ENCODE measurements around the gene PFDN1.
"Not testable (repeated sequence)": the region's sequence is repeated elsewhere in the genome, so short reads cannot be mapped to it uniquely, and the experiment has no call there.

Gene PFDN1, protein sequence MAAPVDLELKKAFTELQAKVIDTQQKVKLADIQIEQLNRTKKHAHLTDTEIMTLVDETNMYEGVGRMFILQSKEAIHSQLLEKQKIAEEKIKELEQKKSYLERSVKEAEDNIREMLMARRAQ

DNA sequence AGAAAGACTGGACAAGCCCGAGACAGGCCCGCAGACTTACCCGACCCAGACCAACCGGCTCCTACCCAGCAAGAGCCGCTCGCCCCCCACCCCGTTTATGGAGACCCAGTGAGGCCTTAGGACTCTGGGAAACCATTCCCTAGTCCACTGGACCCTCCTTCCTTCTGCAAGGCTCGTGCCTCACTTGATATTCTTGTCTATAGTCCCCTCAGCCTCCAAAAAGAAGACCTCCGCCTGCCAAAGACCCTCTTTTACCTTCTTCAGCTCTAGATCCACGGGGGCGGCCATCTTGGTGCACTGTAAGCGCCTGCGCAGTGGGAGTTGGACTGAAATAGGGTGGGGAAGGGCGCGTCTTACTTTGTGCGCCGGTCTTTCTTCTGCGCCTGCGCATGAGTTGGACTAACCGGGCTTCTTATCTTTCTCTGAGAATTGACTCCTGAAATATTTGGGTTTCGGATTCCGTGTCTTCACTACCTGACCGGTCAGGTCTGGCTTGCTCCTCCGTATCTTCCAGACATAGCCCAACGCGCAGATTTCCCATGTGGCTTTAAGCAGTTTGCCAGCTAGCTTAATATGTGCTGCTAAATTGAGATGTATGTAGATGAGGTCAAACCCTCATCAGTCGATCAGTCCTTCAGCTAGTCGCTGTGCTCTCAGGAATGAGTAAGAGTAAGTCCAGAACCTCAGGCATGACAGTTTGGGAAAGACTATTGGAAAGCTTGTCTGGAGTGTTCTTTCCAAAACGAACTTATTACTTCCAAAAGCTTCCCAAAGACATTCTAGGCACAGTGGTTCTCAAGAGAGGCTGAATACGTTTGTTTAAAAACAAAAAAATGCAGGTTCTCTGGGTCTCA is at the start of gene PFDN1:
PFDN1 (minus strand) TSS at position 316 of the 854 bp plus-strand sequence; CDS start at position 288, 28 bp downstream.
- peak; percentile 85 for DNase-seq

DNA sequence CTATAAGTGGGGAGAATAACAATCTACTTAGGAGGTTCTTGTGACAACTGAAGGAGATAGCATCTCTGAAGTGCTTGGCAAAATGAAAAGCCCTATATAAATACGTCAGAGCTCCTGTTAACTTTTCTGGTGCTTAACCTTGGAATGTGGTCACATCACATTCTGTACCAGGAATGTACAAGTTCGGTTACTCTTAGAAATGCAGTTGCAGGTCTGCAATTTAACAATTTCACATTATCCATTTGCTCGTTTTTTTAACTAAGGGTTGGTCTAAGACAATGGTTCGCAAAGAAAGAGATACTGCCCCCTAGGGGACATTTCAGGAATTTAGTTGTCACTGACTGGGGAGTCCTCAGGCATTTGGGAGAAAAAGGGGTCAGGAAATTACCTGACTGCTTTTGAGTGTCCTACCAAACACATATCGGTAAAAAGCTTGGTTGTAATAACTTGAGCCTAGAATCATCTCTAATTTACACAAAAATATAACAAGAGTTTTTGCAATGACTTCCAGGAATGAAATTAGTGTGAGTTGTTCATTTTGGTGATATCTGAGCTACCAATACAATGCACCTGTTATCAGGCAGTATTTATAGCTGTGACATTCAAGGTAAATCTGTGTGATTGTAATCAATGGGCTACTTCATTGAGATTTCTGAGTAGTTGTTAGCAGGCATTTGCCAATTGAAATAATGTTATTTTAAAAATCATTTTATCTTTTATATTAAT is 48.9 kb upstream of the PFDN1 start:
- no peak for DNase-seq

DNA sequence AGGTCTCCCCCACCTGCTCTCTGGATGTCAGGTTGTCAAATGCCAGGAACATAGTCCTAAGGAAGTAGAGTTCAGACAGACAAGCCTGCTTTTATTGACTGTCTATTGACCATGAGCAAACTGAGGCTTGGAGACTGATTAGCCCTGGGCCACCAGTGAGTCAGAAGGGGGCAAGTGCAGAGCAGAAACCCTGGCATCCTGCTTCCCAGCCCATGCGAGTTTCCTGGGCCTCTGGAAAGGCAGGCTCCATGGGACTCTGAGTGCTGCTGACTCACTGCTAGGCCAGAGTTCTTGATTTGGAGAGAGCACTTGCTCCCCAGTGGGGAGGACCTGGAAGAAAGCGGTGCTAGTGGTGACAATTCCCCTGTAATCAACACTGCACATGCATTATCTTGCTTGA is 46.3 kb upstream of the PFDN1 start:
- no peak for DNase-seq

DNA sequence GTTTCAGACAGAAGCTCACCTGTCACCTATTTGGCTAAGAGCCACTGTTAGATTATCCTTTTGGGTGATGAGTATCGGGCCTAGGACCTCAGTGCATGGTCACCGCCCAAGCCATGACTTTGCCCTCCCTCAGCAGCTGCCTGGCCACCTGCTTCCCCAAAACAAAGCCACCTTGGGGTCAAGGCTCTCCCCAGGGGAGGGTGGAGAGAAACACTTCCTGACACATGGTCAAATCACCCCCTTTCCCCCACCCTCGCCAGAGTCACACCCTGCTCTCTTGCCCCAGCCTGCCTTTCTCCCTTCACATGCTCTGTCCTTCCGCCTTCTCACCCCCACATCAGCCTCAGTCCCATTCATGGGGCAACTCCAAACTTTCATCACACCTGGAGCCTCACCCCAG is 45.2 kb upstream of the PFDN1 start:
- no peak for DNase-seq

DNA sequence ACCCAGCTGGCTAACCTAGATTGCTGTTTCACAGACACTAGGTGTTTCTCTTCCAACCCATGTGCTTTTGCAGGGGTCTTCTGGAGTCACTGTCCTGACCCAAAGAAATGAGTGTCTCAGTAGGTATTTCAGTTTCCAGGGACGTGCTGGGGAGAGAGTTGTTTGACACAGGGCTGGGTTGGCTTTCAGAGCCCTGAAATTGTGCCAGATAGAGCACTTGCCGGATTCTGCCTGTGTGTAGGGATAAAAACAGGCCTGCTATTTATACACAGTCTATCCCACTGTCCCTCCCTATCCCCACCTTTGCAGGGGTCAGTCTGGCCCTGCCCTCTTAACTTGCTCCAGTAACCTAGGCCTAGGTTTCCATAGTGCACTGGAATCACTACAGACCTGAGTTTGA is 44.5 kb upstream of the PFDN1 start:
- no peak for DNase-seq

DNA sequence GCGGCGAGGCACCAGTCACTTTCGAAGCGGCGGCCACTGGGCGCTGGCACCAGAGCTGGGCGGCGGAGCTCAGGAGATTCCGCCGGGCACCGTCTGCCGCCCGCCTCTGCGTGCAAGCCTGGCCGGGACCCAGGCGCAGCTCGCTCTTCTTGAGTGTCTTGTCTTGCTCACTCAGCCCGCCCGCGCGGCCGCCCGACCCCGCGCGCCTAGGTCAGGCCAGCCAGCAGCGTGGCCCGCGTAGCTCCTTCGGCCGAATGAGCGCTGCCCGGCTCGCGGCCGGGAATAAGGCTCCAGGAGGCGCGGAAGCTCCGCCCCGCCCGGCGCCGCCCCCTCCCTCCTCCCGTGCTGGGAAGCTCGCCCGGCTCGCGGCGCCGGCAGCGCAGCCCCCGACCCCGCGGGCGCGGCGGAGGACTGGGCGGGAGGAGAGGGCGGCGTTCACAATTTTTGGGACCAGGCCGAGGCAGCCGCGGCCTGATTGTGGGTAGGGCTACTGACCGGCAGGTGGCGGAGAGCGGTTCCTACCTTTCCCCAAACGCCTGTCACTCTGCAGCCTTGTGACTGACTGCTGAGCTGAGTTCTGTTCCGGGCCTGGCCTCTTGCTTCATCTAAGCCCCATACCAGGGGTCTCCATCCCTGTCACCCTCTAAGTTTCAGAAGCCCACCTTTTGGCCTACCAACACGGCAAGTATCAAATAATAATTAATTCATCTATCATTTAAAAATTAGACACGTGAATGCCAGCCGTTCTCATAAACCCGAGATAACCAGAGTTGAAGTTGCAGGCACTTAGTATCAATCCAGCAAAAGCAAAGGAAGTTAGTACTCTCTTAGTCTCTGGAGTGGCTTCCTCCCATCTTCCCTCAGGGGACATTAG is 43.7 kb upstream of the PFDN1 start, which contains the start of gene HBEGF:
HBEGF (minus strand) TSS at position 256 of the 874 bp plus-strand sequence. CDS start 275 bp downstream, outside the sequence.
- DNase-seq, result peak; percentile 71

DNA sequence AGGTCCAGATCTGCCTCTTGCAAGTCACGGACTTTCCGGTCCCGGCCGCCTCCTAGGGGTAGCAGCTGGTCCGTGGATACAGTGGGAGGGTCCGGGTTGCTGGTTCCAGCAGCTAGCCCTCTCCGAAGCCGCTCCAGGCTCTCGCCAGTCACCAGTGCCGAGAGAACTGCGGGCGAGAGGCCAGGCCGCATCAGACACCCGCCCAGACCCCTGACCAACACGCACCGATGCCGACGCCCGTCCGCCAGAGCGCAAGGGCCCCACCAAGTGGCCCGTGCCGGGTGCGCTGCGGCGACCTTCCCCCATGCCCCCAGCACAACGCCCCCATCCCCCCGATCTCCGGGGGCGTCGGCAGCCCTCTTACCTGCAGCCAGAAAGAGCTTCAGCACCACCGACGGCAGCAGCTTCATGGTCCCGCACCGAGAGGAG is 43.0 kb upstream of the PFDN1 start:
- peak; percentile 27 for DNase-seq

DNA sequence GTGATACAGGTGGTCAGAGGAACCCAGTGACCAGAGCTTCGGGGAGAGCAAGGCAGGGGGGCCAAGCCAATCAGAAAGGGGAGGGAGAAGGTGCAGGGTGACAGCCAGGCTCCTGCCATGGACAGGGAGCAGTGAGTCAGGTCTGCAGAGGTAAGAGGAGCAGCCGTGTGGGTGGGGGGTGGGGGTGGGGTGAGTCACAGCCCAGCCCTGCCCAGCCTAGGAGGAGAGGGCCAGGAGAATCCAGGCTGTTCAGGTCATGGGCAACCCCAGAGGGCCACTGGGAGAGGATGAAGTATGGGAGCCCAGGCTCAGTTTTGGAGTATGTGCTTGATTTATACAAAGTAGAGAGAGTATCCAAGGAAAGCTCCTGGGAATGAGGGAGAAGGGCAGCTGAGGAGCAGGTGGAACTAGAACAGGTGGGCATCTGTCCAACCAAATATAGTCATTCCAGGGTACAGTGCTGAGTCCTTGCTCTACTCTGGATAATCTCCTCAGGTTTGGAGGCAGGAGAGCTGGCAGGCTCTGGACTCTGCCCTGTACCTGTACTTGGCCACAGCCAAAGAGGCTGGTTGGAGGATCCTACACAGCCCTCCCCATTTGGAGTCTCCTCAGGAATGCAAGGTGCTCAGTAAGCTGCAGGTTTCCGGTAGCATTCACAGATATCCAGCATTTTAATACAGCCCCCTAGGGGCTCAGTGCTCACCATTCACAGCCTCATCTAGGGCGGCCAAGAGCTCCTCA is 42.0 kb upstream of the PFDN1 start:
- no peak for DNase-seq

DNA sequence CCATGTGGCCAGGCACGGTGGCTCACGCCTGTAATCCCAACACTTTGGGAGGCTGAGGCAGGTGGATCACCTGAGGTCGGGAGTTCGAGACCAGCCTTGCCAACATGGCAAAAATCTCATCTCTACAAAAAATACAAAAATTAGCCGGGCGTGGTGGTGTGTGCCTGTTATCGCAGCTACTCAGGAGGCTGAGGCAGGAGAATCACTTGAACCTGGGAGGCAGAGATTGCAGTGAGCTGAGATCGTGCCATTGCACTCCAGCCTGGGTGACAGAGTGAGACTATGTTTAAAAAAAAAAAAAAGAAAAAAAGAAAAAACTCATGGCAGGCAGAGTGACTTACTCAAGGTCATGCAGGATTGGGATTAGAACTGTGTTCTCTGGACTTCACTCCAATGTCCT is 40.9 kb upstream of the PFDN1 start:
- not testable (repeated sequence) for DNase-seq

DNA sequence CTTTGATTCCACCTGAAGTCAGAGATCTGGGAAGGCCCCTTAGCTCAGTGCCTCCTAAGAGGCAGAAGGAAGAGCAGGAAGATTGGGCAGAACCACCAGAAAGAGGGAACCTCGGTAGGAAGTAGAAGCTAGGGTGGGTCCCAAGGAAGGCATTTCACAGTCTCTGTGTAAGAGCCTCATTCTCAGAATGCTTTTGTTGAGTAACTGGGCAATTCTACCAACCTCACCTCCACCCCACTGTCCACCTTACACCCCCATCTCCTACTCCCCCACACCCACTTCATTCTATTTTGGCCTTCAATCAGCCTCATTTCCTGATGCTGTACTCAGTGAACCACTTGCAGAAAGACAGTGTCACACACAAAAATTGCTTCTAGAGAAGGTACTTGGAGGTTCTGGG is 40.0 kb upstream of the PFDN1 start:
- no peak for DNase-seq

DNA sequence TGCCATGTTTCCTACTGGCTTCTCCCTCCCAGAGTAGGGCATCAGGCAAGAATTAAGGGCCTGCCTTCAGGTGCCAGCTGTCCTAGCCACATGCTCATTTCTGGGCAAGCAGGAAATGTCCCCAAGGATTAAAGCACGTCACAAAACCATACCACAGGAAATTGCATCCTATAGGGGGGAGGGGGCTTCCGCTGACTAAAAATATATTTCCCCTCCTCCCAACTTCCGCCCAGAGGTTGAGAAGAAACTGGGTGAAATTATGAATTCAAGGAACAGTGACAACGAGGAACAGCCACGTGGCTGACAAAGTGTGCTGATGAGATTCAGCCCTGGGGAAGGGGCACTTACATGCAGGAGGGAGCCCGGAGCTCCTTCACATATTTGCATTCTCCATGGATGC is 39.4 kb upstream of the PFDN1 start:
- no peak for DNase-seq

DNA sequence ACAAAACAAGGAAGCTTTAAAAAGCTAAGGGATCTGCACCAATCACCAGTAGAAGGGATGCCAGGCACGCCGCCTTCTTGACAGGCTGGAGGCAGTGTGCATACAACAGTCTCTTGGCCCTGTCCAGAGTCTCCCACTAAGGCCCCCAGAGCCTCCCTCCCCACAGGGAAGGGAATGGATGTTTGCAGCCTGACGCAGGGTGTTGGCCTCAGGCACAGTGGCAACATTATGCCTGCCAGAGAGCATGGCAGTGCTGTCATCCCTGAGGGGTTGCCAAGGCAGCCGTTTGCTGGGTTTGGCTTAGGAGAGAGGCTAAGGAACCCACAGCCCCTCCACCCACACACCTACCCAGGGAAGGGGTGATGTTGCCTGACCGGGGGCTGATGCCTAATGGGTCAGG is 38.7 kb upstream of the PFDN1 start:
- DNase-seq, result no peak

DNA sequence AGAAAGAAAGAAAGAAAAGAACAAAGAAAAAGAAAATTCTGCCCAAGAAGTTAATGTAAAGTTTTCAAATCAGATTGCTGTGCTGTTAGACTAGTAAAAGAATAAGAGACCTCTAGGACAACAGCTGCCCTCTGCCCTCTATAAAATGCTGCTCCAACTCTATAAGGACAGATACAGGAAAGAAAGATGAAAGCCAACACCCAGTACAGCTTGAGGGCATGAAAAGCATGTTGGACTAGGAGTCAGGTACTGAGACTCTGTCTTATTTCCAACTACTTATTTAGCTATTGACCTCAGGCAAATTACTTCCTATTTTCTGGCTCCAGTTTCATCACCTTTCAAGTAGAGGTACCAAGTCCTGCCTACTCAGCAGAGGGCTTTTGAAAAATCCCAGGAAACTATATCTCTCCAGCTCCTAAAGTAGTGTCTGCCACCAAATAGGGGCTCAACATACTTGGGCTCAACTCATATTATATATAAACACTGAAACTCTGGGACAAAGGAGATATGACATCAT is 37.8 kb upstream of the PFDN1 start:
- DNase-seq, result no peak

DNA sequence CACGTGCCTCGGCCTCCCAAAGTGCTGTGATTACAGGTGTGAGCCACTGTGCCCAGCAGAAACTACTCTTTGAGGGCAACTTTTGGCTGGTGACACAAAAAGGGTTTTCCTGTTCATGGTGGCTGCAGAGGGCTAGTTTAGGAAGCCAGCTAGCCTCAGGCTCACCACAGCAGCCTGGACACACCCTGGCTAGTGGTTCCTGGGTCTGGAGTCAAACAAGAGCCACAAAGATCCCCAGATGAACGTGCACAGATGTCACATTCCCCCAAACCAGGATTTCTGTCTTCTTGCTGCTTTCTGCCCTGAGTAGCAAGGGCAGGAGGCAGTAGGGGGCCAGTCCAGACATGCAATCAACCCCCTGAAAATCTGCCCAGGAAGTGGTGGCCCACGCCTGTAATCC is 36.7 kb upstream of the PFDN1 start:
- DNase-seq, result no peak

DNA sequence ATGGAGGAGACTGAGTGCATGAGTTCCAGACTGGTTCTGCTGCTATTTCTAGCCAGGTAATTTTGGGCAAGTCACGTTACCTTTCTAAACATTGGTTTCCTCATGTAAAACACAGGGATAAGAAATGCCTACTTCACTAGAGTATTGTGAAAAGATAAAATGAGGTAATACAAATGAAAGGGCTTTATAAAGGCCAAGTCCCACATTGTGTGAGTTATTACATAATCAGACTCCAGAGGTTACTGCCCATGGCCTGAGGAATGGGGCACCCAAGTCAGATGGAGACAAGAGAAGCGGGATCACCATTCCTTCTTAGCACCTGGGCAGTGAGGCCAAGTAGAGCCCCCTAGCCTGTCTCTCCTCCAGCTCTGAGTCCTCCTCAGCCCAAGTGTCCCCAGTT is 36.0 kb upstream of the PFDN1 start:
- DNase-seq, result no peak

DNA sequence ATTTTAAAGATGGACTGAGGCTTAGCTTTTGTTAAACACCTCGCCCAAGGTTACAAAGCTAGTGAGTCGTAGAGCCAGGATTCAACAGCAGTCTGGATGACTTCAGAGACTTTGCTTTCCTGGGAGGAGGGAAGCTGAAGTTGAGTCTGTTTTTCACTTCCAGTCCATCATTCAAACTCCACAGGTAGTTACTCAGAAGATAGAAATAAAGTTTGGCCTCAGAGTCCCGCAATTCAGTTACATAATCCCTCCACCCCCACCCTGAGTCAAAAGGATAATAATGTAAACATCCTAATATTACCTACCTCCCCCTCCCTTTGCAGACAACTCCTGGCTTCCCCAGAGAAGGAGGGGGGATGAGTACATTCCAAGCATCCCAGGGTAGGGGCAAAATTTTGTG is 35.4 kb upstream of the PFDN1 start:
- no peak for DNase-seq

DNA sequence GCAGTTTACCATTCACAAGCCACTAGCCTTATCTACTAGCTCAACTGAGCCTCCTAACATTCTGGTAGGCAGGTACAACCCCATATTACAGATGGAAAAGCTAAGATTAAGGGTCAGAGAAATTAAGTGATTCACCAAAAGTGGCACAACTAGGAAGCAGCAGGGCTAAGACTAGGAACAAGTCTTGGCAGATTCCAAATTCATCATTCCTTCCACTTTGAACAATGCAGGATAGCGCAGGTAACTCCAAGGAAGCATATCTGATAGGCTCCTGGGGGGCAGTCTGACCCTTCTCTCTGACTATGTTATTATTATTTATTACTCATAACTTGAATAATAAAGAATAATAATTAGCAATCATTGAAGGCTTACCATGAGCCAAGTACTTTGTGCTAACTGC is 35.0 kb upstream of the PFDN1 start:
- DNase-seq, result no peak

DNA sequence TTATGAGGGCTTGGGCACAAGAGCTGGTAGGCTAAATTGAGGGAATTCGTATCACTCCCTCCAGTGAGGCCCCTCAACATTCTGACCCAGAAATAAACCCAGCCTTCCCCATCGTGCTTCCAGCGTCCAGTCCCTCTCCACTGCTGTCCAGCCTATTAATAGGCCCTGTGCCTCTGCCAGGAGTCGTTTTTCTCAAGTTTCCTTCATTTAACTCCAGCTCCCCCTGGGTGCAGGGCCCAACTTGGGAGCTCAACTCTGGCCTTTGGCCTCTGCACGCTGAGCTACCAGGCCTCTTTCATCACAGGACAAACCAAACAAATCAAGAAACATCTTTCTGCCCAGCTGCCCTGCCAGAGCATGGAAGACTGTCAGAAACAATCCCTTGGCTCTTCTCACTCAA is 33.5 kb upstream of the PFDN1 start:
- no peak for DNase-seq

DNA sequence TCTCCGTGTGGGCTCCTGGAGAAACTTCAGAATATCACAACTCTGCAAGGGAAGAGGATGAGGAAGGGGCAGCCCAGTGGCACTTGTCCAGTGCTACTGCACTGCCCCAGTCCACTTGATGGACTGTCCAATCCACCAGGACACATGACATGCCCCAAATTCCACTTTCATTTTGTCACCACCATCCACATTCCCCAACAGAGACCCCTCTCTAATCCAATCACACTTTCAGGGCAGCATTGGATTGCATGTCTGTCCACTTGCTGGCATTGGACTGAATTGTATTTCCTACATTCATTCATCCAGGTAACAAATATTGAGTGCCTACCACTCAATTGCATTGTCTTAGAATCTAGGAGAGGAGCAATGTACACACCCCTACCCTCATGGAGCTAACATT is 28.7 kb upstream of the PFDN1 start:
- DNase-seq, result no peak

DNA sequence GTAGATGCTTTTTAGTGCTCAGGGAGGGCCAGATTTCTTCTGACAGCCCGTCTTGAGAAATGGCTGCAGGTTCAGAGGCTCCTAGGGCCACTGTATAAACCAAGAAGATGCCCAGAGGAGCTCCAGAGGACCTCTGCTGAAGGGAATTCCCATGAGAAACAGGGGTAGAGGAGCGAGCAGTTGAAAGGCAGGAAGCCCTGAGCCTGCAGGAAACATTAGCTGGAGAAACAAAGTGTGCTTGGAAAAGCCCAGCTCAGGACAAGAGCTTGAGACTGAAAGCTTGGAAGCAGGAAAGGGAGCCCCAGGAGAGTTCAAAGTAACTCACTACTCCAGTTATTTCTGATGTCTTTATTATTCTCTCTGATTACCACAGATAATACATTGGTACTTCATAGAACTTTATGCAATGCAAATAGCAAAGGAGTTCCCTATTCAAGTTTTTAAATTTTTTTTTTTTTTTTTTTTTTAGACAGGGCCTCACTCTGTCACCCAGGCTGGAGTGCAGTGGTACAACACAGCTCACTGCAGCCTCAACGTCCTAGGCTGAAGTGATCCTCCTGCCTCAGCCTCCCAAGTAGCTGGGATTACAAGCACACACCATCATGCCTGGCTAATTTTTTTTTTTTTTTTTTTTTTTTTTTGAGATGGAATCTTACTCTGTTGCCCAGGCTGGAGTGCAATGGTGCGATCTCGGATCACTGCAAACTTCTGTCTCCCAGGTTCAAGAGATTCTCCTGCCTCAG is 27.0 kb upstream of the PFDN1 start:
- no peak for DNase-seq
